ENCODE data around the gene KCNIP4.

DNA sequence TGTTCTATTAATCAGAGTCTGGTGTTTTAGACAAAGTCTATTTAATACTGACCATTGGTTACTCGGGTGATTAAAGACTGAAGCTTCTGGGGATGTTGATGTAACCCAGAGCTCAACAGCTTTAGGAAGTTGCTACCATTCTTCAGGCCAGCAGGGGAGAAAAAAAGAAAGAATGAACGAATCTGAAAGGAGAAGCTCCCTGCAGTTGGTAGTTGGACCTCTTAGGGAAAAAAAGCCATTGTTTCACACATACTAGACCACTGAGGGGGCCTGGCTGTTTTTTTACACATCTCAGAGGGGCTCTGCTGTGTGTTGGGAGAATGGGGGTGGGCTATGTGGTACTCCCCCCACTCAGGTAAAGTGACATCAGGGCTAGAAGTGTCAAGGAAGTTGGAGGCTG lies 378.9 kb downstream of the KCNIP4 start:
- TF ChIP-seq POLR2AphosphoS5 (IDR thresholded peaks at IDR 0.05; ENCODE audit: borderline replicate concordance, low read depth, low read length) (no peak), EZH2 (IDR thresholded peaks at IDR 0.05) (no peak), FOXP2 (optimal IDR thresholded peaks at IDR 0.05; ENCODE audit: control extremely low read depth, extremely low read length, insufficient read depth) (no peak)
